Hematopoietic multipotent progenitor cell treated with erythropoietin and hydrocortisone succinate and interleukin-3 and kit ligand, for 15 days (in vitro differentiated cells): ENCODE data around the gene RTN3.
"Not testable (repeated sequence)": the region's sequence is repeated elsewhere in the genome, so short reads cannot be mapped to it uniquely, and the experiment has no call there.

Source experiments
- DNase-seq: peaks from one replicate; pipeline ENCODE4 v3.0.0-alpha.2; 2015; ENCODE audit warnings: low spot score

RTN3 gene

GRCh38 chr11:63769042-63769713, 87.9 kb downstream of the RTN3 start:
- DNase-seq: no peak

GRCh38 chr11:63769714-63770455, 88.6 kb downstream of the RTN3 start:
- no peak for DNase-seq

GRCh38 chr11:63770763-63771162, 89.5 kb downstream of the RTN3 start:
- no peak for DNase-seq

GRCh38 chr11:63771741-63772318, 90.5 kb downstream of the RTN3 start:
- not testable (repeated sequence) for DNase-seq

GRCh38 chr11:63775191-63775590, 93.9 kb downstream of the RTN3 start:
- no peak for DNase-seq

- DNase-seq: no peak
Observed at GRCh38 chr11:63779039-63779438, 97.7 kb downstream of the RTN3 start.

- DNase-seq: no peak
Observed at GRCh38 chr11:63782749-63783148, 101.4 kb downstream of the RTN3 start.

- DNase-seq: no peak
Observed at GRCh38 chr11:63783925-63784592, 102.8 kb downstream of the RTN3 start.

GRCh38 chr11:63785823-63786222, 104.5 kb downstream of the RTN3 start:
- DNase-seq: no peak

- DNase-seq: no peak
Observed at GRCh38 chr11:63791495-63792167, 110.3 kb downstream of the RTN3 start.

- no peak for DNase-seq
Observed at GRCh38 chr11:63793161-63793560, 111.9 kb downstream of the RTN3 start.

GRCh38 chr11:63795066-63795465, 113.8 kb downstream of the RTN3 start:
- no peak for DNase-seq

- no peak for DNase-seq
Observed at GRCh38 chr11:63800921-63801320, 119.6 kb downstream of the RTN3 start.

GRCh38 chr11:63802637-63803414, 121.5 kb downstream of the RTN3 start:
- DNase-seq: no peak

- DNase-seq: no peak
Observed at GRCh38 chr11:63804259-63804658, 123.0 kb downstream of the RTN3 start.

GRCh38 chr11:63805844-63806415, 124.6 kb downstream of the RTN3 start:
- no peak for DNase-seq
